Islet of Langerhans (tissue), 1 donor: ENCODE data around the gene SLAMF8.

Experiments used
- FAIRE-seq: peaks from one replicate; lab custom pipeline; 2011; peaks lifted over from hg19 to GRCh38; lab: Jason Lieb, UNC

SLAMF8 gene

DNA sequence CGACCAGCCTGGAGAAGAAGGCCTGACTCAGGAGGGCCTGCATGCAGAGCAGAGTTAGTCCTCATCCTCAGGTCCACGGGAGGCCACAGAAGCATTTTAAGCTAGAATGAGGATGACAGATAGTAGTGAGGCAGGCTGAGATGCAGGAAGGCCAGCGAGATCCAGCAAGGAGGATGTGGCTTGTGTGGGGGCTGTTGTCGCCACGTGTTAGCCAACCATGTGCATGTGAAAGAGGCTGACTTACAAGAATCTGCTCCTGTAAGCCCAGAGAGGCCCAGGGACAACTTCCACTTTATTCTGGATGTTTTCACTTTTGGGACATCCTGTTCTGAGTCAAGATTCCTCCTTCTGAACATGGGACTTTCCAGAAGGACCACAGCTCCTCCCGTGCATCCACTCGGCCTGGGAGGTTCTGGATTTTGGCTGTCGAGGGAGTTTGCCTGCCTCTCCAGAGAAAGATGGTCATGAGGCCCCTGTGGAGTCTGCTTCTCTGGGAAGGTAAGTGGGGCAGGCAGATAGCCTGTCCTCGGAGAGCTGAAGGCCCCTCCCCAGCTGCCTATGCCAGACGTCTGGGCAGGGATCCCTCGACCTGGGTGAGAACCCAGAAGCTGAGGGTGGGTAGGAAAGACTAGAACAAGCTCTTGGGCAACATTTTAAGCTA is at the start of gene SLAMF8:
TSS of gene SLAMF8 (plus strand) at position 433 of the 661 bp plus-strand sequence. CDS start at position 459, 26 bp downstream.
- FAIRE-seq = no peak

DNA sequence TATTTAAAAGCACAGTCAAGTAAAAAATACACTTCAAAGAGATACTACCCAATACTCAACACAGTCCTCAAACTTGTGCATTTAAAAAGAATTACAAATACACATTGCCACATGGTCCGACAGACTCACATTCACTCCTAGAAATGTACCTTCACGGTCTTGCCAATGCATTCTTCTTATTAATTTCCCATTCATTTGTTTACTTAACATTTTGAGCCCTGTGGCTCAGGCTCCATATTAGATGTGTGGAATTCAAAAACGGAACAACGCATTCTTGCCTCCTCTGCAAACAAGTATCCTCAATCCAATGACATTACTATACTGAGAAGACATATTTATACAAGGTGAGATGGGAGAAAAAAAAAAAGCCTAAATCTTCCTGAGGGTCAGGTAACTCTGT is 48.4 kb upstream of the SLAMF8 start:
- FAIRE-seq = no peak

DNA sequence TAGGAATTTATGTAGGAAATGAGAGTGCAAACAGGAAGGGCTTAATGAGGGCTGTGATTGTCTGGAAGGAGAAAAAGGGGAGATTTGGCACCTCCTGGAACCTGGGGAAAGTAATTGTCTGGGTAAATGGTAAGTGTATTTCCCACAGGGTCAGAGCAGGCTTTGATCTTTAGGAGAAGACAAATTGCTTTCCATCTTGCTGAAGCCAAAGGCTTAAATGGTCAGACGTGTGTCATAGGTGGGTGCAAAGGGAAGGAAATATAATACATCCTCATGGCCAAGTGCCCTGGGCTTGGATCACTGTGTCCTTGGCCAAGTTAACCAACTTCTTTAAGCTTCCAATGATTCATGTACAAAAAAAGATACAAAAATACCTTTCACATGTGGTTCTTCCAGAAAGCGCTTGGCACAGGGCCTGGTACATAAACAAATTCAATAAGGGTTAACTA is 47.2 kb upstream of the SLAMF8 start:
- no peak for FAIRE-seq

DNA sequence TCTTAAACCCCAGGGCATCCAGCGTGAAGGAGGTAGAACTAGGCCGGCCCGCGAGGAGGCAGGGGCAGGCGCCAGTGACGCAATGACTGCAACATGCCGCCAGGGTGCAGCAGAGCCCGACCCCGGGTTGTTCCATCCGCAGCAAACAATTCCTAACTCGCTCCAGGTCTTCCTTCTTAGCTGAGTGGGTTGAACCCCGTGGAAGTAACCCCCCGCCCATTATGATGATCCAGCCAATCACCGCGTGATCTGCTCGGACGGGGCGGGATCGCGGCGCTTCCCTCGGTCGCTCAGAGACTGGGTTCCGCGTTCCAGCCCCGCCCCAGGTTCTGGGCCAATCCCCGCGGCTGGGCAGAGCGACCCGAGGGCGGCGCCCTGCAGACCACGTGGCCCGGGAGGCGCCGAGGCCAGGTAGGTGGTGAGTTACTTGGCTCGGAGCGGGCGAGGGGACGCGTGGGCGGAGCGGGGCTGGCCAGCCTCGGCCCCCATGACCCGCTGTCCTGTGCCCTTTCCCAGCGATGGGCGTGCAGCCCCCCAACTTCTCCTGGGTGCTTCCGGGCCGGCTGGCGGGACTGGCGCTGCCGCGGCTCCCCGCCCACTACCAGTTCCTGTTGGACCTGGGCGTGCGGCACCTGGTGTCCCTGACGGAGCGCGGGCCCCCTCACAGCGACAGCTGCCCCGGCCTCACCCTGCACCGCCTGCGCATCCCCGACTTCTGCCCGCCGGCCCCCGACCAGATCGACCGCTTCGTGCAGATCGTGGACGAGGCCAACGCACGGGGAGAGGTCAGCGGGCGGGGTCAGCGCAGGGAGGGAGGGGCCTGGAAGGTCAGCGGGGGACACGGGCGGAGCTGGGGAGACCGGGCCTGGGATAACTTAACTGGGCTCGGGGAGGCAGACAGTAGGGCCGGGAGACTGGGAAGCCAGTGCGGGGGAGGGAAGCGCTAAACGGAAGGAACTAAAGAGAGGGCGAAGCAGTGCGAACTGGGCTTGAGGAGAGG is 45.8 kb upstream of the SLAMF8 start, which contains the start of gene DUSP23:
TSS of gene DUSP23 (plus strand) at position 380 of the 1,000 bp plus-strand sequence. CDS start at position 519, 139 bp downstream.
- no peak for FAIRE-seq

DNA sequence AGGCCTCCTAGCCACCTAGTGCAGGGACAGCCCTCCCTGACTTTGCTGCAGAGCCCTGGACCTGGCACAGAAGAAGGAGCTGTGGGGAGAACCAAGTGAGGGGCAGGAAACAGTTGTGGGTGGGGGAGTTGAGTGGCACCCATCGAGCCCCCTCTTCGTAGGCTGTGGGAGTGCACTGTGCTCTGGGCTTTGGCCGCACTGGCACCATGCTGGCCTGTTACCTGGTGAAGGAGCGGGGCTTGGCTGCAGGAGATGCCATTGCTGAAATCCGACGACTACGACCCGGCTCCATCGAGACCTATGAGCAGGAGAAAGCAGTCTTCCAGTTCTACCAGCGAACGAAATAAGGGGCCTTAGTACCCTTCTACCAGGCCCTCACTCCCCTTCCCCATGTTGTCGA is 44.7 kb upstream of the SLAMF8 start:
- FAIRE-seq = no peak

DNA sequence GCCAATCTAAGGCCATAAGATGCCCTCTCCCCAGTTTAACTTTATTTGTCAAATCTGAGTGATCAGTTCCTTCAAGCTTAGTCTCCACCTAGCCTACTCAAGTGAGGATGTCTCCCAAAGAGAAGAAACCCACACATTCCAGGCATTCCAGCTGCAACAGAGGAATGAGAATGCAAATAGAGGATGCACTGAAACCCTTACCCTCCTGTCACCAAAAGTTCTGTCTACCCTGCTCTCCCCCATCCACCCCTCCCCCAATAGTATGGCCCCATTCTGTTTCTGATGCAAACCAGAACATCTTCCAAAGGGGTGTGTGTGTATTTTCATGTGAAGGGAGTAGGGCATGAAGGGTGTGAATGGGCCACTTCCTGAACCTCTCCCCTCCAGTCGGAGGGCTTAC is 42.9 kb upstream of the SLAMF8 start:
- no peak for FAIRE-seq

DNA sequence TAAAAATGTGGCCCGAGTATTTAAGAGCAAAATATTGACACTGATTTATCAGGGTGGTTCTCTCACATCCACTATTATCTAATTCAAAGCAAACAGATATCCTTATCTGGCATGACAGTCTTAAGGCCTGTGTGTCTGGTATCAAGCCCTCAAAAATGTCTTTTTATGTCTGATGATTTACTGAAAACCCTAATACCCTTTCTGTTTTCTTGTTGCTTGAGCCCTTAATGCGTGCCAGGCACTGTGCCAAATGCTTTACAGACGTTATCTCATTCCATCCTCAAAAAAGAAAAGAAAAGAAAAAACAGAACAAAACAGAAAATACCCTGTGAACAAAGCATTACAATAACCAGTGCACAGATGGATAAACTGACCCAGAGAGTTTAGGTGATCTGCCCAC is 40.2 kb upstream of the SLAMF8 start:
- no peak for FAIRE-seq

DNA sequence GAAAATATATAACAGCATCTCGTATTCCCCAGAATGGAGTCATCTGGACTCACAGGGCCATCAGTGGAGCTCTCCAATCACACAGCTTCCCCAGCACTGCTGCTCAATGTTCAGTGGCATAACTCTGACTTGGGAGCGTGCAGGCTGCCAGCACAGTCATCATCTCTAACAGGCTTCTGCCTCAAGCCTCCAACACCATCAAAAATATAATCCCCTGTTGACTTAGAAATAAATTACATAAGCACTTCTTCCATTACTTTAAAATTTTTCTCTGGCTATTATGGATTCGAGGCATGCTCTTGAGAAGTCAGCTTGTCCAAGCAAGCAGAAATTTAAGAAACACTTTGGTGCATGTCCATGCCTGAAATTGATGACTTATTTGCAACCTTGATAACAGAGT is 39.7 kb upstream of the SLAMF8 start:
- FAIRE-seq = no peak

DNA sequence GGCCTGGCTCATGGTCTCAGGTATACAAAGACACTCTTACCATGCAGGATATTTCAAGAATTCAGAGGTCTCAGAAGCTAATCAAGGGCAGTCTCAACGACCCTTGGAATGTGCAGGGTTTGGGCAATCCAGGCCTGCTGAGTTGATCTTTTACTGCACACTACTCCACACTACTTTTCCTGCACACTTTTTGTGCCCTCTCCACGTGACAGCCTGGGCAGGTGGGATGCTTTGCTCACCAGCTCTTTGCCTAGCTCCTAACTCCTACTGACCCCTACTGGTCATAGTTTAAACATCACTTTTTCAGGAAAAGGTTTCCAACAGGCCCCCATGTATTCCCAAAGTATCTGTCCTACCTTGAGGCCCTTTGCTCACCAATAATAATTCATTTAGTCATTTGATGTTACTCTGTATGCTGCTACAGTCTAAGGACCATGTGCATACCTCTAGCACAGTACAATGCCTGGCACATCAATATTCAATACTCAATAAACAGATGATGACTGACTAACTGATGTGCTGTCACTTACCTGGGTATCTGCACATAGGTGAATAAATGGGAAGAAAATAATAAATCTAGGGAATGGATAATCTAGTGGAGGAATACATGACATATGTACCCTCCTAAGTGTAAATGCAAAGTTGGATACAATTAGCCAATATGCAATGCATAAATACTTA is 36.3 kb upstream of the SLAMF8 start:
- FAIRE-seq = no peak

DNA sequence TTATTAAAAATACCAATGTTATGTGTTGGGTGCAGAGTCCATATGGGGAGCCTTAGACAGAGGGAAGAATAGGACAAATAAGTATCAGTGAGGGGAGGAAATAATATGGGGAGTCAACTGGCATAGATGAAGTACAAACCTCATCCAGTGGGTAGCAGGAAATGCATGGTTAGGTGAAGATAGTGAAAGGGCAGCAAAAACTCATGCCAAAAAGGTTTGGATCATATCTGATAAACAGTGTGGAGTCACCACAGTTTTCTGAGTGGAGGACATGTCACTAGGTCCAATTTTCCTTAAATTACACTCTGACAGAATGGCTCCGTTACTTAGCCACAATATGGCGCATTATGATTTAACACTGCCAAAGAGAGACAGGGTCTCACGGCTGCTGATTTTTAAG is 35.6 kb upstream of the SLAMF8 start:
- FAIRE-seq = no peak

DNA sequence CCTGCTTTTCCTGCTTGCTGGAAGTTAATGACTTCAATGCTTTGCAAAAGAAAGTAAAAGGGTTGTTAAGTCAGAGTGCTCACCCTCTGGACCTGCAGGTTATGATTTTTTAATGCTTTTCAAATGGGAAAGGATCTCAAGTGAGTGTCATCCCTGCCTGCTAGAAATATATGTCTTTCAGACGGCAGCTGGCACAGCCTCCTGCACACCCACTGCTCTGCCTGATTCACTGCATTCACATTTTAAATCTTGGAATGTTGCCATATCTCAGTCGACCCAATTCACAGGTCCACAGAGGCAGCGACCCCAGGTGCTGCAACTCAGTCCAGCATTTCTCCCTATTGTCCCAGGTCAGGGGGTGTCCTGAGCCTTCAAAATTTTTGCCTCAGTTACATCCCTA is 35.2 kb upstream of the SLAMF8 start:
- FAIRE-seq = no peak

DNA sequence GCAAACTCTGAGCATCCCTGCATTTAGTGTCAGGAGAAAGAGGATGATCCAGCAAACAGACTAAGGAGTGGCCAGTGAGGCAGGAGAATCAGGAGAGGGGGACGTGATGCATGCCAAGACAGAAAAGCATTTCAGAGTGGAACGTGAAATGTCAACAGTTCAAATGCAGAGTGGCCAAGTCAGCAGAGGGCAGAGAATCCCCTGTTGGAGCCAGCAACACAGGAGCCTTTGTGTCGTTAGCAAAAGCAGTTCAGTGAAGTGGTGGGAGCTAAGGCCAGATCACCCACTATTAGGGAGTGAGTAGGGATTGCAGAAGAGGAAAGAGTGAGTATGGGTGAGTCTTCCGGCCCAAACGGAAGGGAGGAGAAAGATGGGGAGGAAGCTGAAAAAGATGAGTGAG is 31.1 kb upstream of the SLAMF8 start:
- FAIRE-seq = no peak

DNA sequence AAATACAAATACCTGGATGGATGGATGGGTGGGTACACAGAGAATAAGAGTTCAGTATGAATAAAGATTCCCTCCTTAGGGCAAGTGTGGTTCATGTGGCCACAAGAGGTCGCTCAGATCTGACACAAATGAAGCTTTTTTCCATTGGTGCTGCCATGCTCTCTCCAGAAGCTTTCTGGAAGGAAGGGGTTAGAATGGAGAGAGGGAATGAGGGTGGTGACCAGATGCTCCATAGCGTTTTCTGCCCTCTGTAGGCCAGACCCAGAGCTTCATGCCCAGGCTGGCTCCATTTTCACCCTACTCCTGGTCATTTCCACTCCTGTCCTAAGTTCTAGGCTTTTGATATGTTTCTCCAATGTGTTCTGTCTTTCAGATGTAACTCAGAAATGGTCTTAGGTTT is 27.8 kb upstream of the SLAMF8 start:
- FAIRE-seq = peak; percentile 95

DNA sequence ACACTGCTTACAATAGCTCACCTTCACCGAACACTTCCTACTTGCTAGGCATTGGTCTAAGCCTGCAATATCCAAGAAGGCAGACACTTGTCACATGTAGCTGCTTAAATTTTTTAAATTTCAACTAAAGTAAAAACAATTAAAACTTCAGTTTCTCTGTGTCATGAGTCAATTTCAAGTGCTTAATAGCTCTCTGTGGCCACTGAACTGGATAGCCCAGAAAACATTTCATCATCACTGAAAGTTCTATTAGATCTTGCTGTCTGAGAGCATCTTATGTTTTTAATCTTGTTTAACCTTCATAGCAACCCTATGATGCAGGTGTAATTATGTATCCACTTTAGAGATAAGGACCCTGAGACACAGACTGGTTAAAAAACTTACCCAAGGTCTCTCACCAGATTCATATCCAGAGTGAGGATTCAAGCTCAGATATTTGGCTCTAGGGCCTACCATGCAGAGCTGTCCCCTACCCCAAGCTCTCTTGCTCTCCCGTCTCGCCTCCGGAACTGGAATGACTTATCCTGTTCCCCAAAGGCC is 27.2 kb upstream of the SLAMF8 start:
- no peak for FAIRE-seq

DNA sequence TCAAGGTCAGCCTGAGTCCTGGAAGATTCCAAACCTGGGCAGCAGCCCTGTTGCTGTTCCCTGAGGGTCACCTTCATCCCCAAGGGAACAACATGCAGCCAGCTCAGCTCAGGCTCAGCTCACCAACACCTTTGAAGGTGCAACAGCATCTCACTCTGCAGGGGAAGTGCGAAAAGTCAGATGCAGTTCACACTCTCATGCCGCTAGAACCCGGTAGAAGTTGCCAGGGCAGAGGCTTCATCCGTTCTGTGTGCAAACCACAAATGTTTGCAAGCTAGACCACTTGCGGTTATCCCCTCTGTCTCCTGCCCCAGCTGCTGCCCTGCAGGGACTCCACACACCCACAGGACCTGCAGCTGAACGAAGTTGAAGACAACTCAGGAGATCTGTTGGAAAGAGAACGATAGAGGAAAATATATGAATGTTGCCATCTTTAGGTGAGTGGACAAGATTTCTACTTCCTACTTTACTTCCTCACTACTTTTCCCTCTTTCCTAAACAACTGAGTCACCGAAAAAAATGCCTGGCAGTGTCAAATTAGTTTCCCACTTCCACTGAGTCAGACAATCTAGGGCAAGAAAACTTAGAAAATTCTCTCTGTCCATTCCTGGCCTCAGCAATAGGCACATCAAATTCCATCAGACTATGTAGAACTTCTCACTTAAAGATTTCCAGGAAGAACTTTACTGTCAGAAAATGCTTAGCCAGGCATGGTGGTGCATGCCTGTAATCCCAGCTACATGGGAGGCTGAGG is 26.3 kb upstream of the SLAMF8 start:
- FAIRE-seq = no peak

DNA sequence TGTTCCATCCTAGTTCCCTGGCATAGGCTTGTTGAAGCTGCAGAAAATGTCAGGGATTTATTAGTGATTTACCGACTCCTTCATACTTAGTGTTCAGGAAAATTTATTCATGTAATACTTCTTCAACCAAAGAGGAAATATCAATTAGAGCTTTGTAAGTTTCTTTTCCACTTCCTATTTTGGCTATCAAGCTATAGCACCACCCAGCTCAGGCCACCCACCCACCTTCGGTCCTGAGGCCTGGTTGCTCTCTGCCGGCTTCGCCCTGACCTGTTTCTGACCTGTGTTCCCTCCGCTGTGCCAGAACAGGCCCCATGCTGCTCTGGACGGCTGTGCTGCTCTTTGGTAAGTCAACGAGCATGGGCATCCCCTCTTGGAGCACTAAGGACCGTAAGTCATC is 24.6 kb upstream of the SLAMF8 start, which contains the start of gene FCRL6:
TSS of gene FCRL6 (plus strand) at position 250 of the 400 bp plus-strand sequence. CDS start at position 315, 65 bp downstream.
- FAIRE-seq = no peak

DNA sequence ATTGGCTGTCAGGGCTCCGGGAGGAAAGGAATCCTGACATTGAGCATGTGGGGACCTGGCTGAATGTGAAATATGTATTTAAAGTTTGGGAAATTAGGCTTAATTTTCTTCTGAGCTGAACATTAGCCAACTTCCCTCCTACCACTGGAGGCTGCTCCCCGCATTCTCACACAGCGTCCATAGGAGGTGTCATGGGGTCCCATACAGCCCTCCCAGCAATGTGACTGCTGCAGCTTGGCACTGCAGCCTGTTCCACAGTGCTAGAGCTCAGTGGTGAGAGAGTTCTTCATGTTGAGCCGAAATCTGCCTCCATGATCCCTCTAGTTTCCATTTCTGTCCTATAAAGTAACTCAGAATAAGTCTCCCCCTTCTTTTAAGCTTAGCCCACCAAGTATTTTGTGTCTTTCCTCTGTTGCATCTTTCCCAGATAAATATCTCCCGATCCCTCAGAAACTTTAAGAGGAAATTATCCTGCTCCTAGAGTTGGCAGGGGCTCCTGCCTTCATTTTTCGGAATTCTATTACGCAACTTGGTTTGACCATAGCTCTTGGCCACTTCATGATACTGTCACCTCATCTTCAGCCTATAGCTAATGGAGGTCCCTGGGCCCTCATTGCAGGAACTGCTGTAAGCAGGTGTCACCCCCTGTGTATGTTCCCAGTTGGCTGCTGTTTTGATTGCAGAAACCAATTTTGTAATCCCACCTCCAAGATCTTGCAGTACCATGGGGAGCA is 22.6 kb upstream of the SLAMF8 start:
- FAIRE-seq = no peak

DNA sequence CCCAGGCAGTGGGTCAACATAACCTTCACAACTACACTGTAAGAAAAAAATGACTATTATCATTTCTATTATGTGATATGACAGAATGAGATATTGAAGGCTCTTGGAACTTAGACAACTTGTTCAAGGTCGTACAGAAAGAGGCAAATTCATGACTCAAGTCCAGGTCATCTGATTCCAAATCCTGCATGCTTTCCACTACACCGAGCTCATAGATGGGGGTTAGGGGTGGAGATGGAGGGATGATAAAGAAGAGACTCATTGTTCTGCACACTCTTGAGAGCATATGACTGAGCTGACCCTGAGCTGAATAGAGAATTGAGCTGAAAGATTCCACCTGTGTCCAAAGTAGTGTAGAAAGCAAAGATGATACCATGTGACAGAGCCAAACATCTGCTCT is 21.7 kb upstream of the SLAMF8 start:
- FAIRE-seq = no peak

DNA sequence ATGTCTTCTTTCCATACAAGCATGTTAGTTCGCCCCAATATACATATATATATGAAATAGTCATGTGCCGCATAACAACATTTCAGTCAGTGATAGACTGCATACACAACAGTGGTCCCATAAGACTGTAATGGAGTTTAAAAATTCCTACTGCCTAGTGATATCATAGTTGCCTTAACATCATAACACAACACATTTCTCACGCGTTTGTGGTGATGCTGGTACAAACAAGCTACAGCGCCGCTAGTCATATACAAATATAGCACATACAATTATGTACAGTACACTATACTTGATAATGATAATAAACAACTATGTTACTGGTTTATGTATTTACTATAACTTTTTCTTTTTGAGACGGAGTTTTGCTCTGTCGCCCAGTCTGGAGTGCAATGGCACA is 10.7 kb upstream of the SLAMF8 start:
- no peak for FAIRE-seq

DNA sequence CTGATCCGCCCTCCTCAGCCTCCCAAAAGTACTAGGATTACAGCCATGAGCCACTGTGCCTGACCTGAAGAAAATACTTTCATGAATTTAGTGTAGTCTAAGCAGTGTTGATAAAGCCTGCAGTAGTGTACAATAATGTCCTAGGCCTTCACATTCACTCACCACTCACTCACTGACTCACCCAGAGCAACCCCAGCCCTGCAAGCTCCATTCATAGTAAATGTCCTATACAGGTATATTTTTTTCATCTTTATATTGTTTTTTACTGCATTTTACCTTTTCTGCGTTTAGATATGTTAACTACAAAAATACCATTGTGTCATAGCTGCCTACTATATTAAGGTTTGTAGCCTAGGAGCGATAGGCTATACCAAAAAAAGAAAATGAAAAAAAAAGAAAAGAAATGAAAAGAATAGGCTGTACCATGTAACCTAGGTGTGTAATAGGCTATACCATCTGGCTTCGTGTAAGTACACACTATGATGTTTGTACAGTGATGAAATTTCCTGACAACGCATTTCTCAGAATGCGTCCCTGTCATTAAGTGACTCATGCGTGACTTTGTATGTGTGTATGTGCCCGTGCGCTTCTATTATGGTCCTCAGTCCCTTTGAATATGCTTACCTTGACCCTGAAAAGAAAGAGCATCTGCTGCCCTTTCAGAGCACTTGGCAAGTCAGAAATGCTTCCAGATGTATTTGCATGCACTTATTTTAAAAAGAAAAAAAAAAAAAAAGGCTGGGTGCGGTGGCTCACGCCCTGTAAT is 9.2 kb upstream of the SLAMF8 start:
- FAIRE-seq = peak; percentile 100
